ENCODE results near the gene COPG2.

DNA sequence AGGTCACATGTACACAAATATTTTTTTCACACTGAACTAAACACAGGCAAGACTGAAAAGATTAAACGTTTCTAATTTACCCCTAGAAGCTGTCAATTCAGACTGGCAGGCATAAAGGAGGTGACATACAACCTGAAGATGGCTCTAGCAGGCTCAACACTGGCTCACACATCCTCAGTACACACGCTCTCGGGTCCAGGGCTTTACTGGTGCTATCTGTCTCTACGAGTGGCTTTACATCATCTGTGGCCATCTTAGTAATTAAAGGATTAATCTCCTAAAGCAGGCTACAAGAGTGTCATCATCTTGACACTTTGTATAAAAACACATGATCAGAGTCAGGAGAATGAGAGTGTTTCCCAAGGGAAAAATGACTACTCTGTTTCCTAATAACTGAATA lies 57.3 kb downstream of the COPG2 start:
- TF ChIP-seq, protein P1, sequence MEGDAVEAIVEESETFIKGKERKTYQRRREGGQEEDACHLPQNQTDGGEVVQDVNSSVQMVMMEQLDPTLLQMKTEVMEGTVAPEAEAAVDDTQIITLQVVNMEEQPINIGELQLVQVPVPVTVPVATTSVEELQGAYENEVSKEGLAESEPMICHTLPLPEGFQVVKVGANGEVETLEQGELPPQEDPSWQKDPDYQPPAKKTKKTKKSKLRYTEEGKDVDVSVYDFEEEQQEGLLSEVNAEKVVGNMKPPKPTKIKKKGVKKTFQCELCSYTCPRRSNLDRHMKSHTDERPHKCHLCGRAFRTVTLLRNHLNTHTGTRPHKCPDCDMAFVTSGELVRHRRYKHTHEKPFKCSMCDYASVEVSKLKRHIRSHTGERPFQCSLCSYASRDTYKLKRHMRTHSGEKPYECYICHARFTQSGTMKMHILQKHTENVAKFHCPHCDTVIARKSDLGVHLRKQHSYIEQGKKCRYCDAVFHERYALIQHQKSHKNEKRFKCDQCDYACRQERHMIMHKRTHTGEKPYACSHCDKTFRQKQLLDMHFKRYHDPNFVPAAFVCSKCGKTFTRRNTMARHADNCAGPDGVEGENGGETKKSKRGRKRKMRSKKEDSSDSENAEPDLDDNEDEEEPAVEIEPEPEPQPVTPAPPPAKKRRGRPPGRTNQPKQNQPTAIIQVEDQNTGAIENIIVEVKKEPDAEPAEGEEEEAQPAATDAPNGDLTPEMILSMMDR (conservative IDR thresholded peaks at IDR 0.05; ENCODE audit: low read depth in 2 of 2) = no peak
- no peak for TF ChIP-seq EZH2 (IDR thresholded peaks at IDR 0.05; ENCODE audit: low read depth, unreplicated experiment)
